K562 (cell line): ENCODE results near the gene IQCC. TPM values are rescaled to one million over a fixed set of nuclear protein-coding genes. Genes with fewer than 3 reads are reported as not detected.
A peak's percentile ranks its signal among the peaks of the same experiment; 100 is the strongest.

Experiments
- FOSL1 ChIP-seq: fragments of 200-800 bp; sonication (Bioruptor generic); conservative IDR thresholded peaks from 2 replicates; pipeline ENCODE4 v1.6.1; 2016; ENCODE audit warnings: missing genetic modification characterization, missing compliant biosample characterization
- HDGF ChIP-seq: fragments of 450-650 bp; IDR thresholded peaks from 2 replicates; pipeline ENCODE4 v1.6.1; 2016
- HES1 ChIP-seq: fragments of 450-650 bp; IDR thresholded peaks from 2 replicates; pipeline ENCODE4 v1.6.1; 2016; ENCODE audit warnings: low read depth, mild to moderate bottlenecking, moderate library complexity
- HNRNPL ChIP-seq: fragments of 200-400 bp; formaldehyde crosslinking; IDR thresholded peaks from 2 replicates; pipeline ENCODE4 v1.6.1; 2017; ENCODE audit warnings: low read depth, mild to moderate bottlenecking, low read length
- JUNB ChIP-seq: fragments of 450-650 bp; formaldehyde crosslinking; conservative IDR thresholded peaks from 2 replicates; pipeline ENCODE4 v1.4.0; 2020; ENCODE audit warnings: mild to moderate bottlenecking
- KAT8 ChIP-seq: fragments of 450-650 bp; IDR thresholded peaks from 2 replicates; pipeline ENCODE4 v1.6.1; 2016; ENCODE audit warnings: low read depth, mild to moderate bottlenecking
- MIER1 ChIP-seq: fragments of 450-650 bp; IDR thresholded peaks from 2 replicates; pipeline ENCODE4 v1.6.1; 2016; ENCODE audit warnings: antibody characterized with exemption, mild to moderate bottlenecking, low read depth
- PRMT5 ChIP-seq: sonication (generic); formaldehyde crosslinking; IDR thresholded peaks from 2 replicates; pipeline ENCODE4 v1.5.0; 2020; ENCODE audit warnings: missing genetic modification reagents
- PYGO2 ChIP-seq: fragments of 450-650 bp; IDR thresholded peaks from 2 replicates; pipeline ENCODE4 v1.6.1; 2016; ENCODE audit warnings: mild to moderate bottlenecking, missing genetic modification characterization, moderate library complexity, missing compliant biosample characterization
- RCOR1 ChIP-seq, 2 experiments: IDR thresholded peaks; 2 replicates each; pipeline ENCODE4 v1.6.1; 2012; ENCODE audit warnings: low read depth in 2 of 2, low read length in 2 of 2, borderline replicate concordance in 1 of 2, improper control_type of control experiment in 1 of 2
- RFX1 ChIP-seq: fragments of 450-650 bp; IDR thresholded peaks from 2 replicates; pipeline ENCODE4 v1.6.1; 2016; ENCODE audit warnings: mild to moderate bottlenecking, moderate library complexity
- SAFB2 ChIP-seq: fragments of 200-400 bp; formaldehyde crosslinking; IDR thresholded peaks from 2 replicates; pipeline ENCODE4 v1.6.1; 2018; ENCODE audit warnings: borderline replicate concordance, low read length, low read depth, moderate library complexity; ENCODE audit not compliant: severe bottlenecking
- SIRT6 ChIP-seq: IDR thresholded peaks from one replicate; pipeline ENCODE4 v1.6.1; 2012; ENCODE audit warnings: low read depth, mild to moderate bottlenecking, control low read depth, inconsistent platforms, low read length, moderate library complexity
- SMAD3 ChIP-seq: fragments of 450-650 bp; formaldehyde crosslinking; conservative IDR thresholded peaks from 2 replicates; pipeline ENCODE4 v1.4.0; 2020; ENCODE audit warnings: mild to moderate bottlenecking
- SRSF3 ChIP-seq: fragments of 200-400 bp; formaldehyde crosslinking; IDR thresholded peaks from 2 replicates; pipeline ENCODE4 v1.6.1; 2016; ENCODE audit warnings: mild to moderate bottlenecking, low read length, moderate library complexity; ENCODE audit not compliant: insufficient read depth
- TAF1 ChIP-seq: IDR thresholded peaks from 2 replicates; pipeline ENCODE4 v1.6.1; 2011; ENCODE audit warnings: mild to moderate bottlenecking, low read length, moderate library complexity; ENCODE audit not compliant: insufficient read depth, control insufficient read depth, severe bottlenecking; ENCODE audit errors: extremely low read depth
- TBP ChIP-seq: optimal IDR thresholded peaks from 2 replicates; pipeline ENCODE3; 2011; ENCODE audit warnings: low read depth, low read length, improper control_type of control experiment
- XRCC3 ChIP-seq: fragments of 450-650 bp; IDR thresholded peaks from 2 replicates; pipeline ENCODE4 v1.6.1; 2017; ENCODE audit warnings: mild to moderate bottlenecking, moderate library complexity
- ZFX ChIP-seq: sonication (generic); formaldehyde crosslinking; IDR thresholded peaks from 2 replicates; pipeline ENCODE4 v1.8.0; 2022; ENCODE audit warnings: mild to moderate bottlenecking, missing genetic modification reagents, moderate library complexity
- ZNF165 ChIP-seq: fragments of 250-450 bp; sonication (Bioruptor Pico); IDR thresholded peaks from 2 replicates; pipeline ENCODE4 v1.4.0; 2020; ENCODE audit warnings: borderline replicate concordance
- ZNF280A ChIP-seq: fragments of 450-650 bp; IDR thresholded peaks from 2 replicates; pipeline ENCODE4 v1.6.1; 2018; ENCODE audit warnings: mild to moderate bottlenecking, low read depth; ENCODE audit not compliant: partially characterized antibody
- ZNF644 ChIP-seq: fragments of 200-800 bp; sonication (Bioruptor generic); IDR thresholded peaks from 2 replicates; pipeline ENCODE4 v1.6.1; 2016; ENCODE audit warnings: low read depth, missing genetic modification characterization, missing compliant biosample characterization
- ZNF655 ChIP-seq: fragments of 250-450 bp; sonication (Bioruptor Pico); IDR thresholded peaks from 2 replicates; pipeline ENCODE4 v1.5.0; 2021
- polyA plus RNA-seq, 8 experiments: library from polyadenylated mRNA; depleted of rRNA in 4 of 8; stranded (reverse) in 5 of 8; unstranded in 3 of 8; fragments of >200 nt; fragmentation: Nextera tagmentation in 2 of 8; fragmentation: Illumina TruSeq in 1 of 8; extraction: Ambion mirVana in 2 of 8; extraction: Trizol in 1 of 8; gene quantifications; 2 replicates each; pipeline versions ENCODE4 v1.2.1 to v1.2.3, GENCODE V29; 2011 to 2014; ENCODE audit warnings: inconsistent platforms in 1 of 8, missing spikeins in 1 of 8
- total RNA-seq, 7 experiments: library from RNA; depleted of rRNA in 6 of 7; stranded (reverse); fragments of >200 nt in 6 of 7; fragmentation: Illumina TruSeq in 2 of 7; extraction: Trizol in 2 of 7; gene quantifications; 2 replicates each; pipeline versions ENCODE4 v1.2.1 to v1.2.3, GENCODE V29; 2011 to 2021; ENCODE audit warnings: low replicate concordance in 1 of 7
- TF ChIP-seq, protein P1 (sequence below): IDR thresholded peaks from 3 replicates; pipeline ENCODE4 v1.6.1; 2011; ENCODE audit warnings: borderline replicate concordance, mild to moderate bottlenecking; ENCODE audit not compliant: insufficient read length, insufficient read depth

Gene IQCC
- total and polyA plus RNA-seq, 9 of the 15 experiments (the other 6 are each of a cell fraction or from before 2014, with no cell fraction given): 8.1 to 16.5 (median 10.7) TPM

DNA sequence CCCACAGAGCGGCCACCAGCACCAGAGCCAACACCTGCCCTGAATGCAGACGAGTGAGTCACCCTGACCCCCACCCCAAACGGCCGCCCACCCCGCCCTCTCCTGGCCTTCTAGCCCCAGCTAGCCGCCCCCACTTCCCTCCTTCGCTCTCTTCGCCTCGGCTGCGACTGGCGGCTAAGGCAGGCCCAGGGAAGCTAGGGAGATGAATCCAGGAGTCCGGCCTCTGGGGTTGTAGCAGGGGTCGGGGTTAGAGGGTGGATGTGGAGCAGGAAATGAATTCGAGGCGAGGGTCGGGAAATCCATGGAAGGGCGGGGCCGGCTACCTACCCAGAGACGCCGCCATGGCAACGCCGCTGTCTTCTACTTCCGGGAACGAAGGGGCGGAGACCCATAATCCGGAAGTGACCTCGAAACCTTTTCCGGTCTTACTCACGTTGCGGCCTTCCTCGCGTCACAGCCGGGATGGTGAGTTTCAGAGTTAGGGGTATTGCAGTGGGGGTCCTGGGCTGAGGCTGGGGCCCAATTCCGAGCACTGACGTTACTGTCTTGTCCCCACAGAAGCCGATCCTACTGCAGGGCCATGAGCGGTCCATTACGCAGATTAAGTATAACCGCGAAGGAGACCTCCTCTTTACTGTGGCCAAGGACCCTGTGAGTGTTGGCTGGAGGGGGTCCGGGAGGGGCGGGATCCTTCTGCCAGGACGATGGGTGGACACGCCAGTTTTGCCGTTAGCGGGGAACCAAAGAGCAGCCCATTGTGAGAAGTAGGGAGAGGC is 16.7 kb downstream of the IQCC start, which contains the start of the genes EIF3I and TMEM234 (continued):
- TF ChIP-seq MIER1 (no peak), ZNF280A (no peak), SAFB2 (no peak), JUNB (CRISPR knock-in tag) (no peak), SIRT6 (no peak), PYGO2 (tag) (no peak), SMAD3 (CRISPR knock-in tag) (no peak), SRSF3 (no peak), RFX1 (peak; percentile 98), TBP (peak; percentile 65), RCOR1 (IDR thresholded peaks at IDR 0.05; ENCODE audit: borderline replicate concordance in 1 of 2, low read depth in 2 of 2, low read length in 2 of 2) (no peak), ZNF655 (CRISPR knock-in tag) (no peak), TAF1 (peak; percentile 74), PRMT5 (CRISPR knock-in tag) (no peak), HDGF (no peak), ZNF644 (tag) (no peak), HNRNPL (no peak), HES1 (no peak), ZFX (CRISPR knock-in tag) (peak; percentile 98), FOSL1 (peak; percentile 70), XRCC3 (no peak), KAT8 (no peak), ZNF165 (CRISPR knock-in tag) (no peak)
- TF ChIP-seq, protein P1, sequence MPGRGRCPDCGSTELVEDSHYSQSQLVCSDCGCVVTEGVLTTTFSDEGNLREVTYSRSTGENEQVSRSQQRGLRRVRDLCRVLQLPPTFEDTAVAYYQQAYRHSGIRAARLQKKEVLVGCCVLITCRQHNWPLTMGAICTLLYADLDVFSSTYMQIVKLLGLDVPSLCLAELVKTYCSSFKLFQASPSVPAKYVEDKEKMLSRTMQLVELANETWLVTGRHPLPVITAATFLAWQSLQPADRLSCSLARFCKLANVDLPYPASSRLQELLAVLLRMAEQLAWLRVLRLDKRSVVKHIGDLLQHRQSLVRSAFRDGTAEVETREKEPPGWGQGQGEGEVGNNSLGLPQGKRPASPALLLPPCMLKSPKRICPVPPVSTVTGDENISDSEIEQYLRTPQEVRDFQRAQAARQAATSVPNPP: no peak
